CD4-positive, alpha-beta T cell treated with Interleukin-21 for 1 hour (primary cell): ENCODE measurements around the gene VWC2L.

ENCODE experiments used
- DNase-seq: peaks from one replicate; pipeline ENCODE4 v3.0.0-alpha.2; 2020

VWC2L gene

DNA sequence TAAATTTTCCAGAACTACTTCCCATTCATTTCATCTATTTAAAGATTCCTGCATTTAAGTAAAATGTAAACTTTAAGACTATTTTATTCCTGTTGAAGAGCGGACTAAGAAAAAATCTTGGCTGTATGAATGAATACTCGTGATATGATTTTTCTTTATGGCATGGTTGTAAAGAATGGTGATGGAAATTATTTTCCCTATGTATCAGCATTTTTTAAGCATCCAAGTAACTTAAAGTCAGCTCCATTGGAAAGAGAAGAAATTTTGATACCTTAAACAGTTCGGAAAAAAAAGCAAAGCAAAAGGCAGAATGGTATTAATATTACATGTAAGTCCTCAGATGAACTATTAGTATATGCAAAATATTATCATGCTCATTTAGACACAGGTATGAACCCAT lies 58.9 kb downstream of the VWC2L start:
- DNase-seq, result no peak

DNA sequence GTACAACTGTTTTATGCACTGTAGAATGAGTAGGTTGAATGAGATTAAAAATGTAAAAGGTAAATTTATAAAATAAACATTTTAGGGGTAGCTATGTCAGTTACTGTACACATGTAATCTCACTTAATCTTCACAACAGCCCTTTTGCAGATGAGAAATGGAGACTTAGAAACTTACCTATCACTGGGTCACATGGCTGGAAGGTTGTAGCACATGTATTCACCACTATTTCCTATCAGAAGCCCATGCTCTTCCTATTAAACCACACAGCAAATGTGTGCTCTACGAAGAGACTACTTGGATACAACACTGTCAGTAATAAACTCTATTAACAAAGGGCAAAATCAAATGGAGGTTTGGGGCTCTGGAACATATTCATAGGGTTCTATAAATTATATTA lies 60.5 kb downstream of the VWC2L start:
- no peak for DNase-seq

DNA sequence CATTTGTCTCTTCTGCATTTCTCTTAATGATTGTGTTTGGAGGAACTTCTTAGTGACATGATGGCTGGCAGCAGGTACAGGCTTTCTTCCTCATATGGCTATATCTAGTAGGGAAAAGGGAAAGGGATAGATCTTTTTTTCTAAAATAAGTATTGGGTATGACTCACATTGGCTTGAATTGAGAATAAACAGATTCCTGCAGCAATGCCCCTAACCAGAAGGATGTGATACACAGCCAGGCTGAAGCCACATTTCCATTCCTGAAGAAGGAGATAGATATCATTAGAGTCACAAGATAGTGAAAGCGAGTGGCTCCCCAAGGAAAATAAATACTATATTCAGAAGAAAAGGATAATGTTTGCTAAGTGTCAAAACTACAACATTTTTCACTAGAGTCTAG lies 61.1 kb downstream of the VWC2L start:
- no peak for DNase-seq

DNA sequence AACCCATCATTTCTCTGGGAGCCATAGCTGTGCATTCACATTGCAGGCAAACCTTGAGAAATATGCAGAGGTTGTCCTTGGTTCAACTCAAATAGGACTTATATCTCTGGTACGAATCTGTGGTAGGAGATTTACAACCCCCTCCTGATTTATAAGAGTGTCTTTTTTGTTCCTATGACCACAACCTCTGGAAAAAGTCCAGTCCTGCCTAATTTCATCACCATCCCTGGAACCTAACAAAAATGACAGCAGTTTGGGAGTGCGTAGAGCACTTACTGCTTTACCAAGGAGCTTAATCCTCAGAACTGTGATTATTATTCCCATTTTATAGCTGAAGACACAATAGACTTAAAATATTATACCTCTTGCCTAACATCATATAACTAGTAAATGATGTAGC lies 66.5 kb downstream of the VWC2L start:
- no peak for DNase-seq

DNA sequence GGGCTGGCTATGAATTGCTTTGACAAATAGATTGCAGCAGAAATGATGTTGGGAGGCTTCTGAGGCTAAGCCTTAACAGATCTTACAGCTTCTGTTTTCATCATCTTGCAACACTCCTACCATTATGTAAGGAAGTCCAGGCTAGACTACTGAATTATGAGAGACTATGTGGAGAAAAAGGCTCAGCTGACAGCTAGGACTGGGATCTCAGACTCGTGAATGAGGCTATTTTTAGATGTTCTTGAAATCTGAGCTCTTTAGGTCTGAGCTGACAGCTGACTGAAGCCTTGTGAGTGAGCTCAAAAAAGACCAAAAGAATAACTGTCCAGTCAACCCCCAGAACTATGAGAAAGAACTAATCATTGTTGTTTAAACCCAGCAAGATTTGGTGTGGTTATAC lies 70.3 kb downstream of the VWC2L start:
- DNase-seq, result no peak

DNA sequence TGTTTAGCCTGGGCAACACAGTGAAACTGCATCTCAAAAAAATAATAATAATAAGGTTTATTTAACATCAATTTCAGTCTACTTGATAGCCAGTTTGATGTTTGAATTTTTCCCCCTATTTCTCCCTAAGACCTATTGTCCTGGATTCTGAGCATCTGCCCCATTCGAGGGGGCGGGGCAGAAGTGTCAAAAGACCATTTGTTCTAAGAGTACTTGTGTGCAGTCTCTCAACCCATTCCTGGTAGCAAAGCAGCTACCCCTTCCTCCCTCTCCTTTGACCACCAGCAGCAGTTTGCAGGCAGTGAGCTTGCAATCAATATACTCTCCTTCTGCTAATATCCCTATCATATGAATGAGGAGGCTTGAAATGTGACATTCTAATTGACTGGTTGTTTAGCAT lies 71.9 kb downstream of the VWC2L start:
- DNase-seq, result no peak

DNA sequence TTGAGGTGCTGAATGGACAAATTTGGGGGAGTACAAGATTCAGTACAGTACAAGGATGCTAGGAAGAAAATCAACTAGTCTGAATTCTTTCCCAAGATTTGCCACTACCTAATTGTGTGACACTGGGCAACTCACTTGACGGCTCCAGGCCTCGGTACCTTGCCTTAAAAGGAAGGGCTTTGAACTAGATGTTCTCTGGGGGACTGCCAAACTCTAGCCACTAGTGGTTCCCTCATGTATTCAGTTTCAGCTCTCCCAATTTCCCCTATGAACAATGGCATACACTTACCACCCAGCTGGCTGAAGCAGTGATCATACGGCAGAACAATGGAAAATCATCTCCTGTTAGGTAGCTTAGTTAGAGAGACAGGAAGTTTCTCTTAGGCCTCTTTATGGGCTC lies 73.4 kb downstream of the VWC2L start:
- no peak for DNase-seq

DNA sequence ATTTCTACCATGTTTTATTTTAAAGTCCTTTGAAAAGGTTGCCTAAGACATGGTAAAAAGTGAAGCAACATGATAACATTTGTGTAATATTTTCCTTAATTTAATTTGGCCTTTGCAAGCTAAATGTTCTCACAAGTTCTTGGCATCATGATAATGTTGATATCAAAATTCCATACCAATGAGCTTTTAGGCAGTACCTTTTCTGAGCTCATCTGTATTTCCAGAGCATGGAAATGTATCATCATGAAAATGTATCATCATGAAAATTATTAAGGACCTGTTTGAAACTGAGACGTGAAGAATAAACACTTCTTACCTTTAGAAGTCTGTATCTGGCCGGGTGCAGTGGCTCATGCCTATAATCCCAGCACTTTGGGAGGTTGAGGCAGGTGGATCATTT lies 73.8 kb downstream of the VWC2L start:
- no peak for DNase-seq

DNA sequence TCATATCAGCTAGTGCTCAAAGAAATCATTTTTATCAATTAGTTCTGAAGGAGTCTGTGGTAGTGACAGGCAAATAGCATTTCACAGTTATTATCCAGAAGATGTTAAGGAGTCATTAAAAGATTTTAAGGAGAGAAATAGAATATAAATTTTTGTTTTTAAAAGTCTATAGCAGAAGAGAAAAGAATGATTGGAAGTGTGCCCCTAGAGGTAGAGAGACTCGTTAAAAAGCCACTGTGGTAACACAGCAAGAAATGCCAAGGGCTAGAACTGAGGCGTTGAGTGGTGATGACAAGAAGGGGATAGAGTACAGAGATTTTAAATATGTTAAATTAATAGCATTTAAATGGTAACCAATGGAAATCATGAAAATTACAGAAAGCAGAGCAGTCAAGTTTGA lies 78.3 kb downstream of the VWC2L start:
- DNase-seq, result no peak

DNA sequence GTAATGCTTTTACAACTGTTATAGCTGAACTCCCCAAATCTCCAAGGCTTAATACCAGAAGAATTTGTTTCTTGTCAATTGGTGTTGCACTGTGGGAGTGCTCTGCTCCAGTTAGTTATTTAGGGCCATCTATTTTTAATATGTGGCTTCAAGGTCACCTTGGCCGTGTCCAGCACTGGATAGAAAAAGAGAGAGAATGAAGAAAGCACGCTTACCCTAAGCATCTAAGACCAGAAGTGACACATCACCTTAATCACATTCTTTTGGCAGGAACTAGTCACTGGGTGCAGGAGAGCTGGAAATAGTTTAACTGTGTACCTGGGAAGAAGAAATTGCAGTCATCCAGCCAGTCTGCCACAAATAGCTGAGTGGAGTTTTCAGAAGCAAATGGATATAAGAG lies 78.8 kb downstream of the VWC2L start:
- no peak for DNase-seq

DNA sequence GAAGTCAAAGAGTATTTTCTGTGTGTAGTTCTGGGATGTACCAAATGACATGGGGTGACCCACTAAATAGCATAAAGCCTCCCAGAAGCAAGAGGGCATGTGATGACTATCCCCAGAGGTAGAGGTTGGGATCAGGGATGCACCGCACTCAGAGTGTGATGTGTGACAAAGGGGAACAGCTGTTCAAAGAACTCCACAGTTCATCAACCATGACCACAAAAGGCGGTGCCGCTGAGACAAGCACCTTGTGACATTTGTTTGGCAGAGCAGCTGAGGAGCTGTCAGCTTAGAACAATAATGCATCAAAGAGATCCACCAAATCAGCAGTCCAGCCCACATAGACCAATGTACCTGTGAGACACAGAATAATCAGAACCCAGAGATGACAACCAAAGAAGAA lies 81.3 kb downstream of the VWC2L start:
- no peak for DNase-seq

DNA sequence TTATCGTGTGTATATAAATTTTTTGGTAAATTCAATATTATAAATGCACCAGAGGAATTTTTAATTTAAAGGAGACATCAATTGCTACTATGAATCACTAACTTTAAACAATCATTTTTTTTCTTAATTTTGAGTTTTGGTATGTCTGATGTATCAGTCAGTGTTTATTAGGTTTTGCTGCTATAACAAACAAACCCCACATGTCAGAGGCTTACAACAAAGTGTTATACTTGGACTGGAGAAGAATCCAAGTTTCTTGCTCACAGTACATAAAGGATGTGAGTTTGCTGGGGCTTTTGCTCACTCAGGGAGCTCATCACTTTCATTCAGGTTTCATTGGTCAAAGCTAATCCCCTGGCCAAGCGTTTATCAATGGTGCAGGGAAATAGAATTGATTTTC lies 81.8 kb downstream of the VWC2L start:
- DNase-seq, result no peak

DNA sequence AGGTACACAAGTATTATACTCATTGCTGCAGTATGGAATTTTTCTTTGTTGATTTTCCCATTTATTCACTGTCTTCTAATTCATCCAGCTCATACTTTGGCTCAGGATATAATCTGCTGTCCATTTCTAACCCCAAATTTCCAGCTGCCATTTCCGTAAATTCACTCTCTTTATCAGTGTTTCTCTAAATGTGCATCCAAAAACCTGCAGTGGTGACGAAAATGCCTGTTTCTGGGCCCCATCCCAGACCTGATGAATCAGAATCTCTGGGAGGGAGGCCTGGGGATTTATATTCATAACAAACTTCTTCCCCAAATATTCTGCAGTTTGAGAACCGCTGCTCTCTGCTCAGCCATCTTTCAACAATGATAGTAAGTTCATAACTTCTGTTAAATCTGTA lies 86.6 kb downstream of the VWC2L start:
- DNase-seq, result no peak

DNA sequence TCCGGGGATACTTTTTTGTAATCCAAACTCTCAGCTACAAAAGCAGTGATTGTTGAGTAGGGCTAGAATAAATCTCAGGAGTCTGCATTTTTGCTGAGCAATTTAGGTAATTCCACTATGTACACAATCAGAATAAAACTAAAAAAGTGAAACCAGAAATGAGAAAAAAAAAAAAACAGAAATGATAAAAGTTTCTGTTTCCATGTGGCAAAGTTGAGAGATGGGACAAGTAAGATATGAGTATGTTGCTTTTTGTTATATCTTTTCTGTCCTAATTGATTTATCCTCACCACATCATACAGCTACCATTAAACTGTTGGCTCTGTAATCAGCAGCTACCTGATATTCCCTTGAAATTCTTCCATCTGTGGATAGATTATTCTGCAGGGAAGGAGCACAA lies 92.7 kb downstream of the VWC2L start:
- no peak for DNase-seq

DNA sequence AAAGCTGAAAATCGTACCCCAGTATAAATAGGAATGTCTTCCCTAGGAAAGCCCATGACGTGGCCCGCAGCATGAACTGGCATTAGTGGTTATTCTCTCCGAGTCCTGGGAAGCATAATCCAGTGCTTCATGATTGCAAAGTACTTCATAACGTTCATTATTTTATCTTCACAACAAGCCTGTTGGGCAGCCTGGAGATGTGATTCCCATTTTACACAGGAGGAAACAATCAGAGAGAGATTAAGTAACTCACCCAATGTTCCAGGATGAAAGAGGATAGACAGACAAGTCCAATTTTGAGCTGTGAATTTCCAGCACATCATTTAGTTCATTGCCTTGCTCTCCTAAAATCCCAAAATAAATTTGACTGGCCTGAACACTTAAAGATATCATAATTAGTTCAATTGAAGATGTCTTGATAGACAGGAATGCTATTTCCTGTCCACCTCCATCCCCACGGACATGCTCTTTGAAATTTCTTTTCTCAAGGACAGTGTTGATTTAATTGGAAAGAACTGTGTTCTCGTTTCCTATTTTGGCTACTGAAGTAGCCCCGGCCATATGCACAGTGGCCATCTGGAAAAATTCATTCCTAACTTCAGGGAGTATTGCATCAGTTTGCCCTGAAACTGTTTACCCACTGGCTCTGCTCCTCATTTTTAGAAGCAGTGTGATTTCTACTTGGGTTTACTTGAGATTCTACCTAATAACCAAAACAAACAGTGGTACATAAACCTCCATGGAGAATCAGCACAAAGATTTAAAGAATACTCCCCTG lies 93.9 kb downstream of the VWC2L start:
- DNase-seq, result no peak

DNA sequence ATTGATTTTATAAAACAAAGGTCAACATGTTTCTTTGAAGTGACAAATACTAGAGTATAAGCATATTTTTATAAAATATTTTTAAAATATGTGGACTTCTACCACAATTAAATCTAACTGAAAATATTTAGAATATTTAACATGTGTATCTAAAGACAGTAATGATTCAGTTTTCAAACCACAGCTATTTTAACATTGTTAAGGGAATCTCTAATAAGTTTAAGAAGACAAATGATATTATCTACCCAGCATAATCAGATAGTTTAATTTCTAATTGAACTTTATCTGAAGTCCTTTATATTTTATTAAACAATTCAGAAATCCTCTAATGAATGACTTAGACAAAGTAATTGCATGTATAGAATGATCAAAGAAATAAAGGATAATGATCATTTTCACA lies 96.2 kb downstream of the VWC2L start:
- DNase-seq, result no peak

DNA sequence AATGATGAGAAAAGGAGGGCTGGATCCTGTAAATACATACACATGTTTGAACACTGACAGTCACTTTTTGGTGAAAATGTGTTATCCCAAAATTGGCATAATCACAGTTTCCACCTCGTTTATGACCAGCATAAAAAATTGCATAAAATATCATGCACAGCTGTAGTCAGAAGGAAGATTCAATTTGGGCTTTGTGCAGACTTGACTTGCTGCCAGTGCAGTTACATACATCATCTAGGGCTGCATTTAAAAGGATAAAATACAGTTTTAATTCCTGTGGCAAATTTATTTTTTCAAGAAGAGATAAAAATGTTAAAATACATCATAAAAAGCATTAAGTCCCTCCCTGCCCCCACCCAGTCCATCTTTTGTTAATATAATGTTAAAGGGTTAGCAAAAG lies 103.8 kb downstream of the VWC2L start:
- no peak for DNase-seq

DNA sequence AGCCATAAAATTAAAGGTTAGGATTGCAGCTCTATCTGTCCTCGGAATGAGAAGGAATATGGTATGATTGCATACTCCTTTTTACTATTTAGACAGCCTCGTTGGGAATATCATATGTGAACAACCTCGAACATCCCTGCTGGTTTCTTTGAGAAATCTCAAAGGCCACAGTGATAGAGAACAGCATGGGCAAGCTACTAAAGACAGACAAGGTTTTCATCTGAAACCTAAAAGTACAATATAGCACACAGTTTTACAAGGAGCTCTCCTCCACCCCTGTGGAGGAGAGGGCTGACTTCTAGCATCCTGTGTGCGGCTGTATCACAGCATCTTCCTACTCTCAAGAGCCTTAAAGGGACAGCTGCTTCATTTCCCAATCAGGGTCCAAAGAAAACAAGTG lies 104.3 kb downstream of the VWC2L start:
- no peak for DNase-seq

DNA sequence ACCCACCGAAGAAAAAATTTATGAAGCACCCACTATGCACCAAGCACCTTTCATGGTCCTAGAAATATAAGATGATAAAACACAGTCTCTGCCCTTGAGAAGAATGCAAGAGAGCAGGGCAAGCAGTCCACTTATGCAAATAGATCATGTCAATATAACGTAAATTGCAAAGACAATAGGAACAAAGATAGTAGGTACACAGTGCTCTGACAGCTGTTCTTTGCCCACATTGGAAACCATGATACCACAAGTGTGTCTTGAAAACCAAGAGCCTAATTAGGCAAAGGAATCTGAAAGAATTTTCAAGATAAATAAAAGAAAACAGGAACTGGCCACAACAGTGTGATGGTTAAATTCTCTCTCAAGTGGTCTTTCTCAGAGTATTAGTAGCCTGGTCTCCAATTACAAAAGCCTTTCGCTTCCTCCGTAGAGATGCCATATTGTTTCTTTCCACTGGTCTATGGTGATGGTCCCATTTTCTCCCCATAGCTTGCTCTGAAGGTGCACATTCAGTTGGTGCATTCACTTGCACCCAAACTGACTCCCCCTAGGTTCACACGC lies 108.5 kb downstream of the VWC2L start:
- DNase-seq, result no peak

DNA sequence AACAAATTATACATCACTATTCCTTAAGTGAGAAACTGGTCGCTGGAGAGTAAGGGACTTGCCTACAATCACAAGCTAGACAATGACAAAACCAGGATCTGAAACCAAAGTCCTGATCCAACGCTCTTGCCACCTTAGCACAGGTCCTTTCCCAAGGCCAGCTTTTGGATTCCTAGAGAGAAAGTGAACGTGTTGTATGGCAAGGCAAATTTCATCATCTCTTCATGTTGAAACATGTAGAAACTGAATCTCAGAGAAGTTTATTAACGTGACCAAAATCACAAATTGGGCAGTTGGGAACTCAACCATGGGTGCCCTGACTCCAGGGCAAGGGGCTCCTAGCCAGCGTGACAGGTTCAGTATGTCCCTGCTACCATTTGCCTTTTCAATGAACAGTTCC lies 118.2 kb downstream of the VWC2L start:
- no peak for DNase-seq

DNA sequence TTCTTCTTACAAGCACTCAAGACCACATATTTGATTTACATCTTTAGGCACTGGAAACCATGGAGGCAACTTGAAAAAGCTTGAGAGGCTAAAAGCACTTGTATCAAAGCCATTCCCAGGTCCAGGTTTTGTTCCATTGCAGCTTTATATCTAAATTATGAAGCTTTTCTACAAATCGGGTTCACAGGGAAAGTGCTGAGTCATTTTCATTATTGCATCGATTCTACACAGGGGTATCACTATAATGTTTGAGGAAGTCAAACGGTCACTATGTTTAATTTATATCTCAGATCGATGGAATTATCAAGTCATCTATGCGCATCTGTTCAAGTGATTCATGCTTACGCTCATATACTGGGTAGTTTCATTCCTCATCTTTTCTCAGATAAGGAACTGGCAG lies 118.7 kb downstream of the VWC2L start:
- no peak for DNase-seq

DNA sequence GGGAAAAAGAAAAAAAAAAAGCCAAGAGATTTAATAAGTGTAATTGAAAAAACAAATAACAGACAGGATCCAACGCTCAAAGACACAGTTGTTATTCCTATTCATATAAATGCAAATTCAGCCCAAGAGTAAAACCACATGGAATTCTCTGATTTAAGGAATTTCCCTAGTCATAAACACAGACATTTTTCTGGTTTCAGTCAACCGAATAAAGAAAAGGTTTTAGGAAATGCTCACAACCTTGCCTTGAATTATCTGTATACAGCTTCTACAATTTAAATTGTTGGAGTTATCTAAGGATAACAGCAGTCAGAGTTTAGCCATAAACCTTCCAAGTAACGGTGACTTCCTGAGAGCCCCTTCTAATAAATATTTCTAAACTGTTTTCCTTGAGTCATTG lies 122.7 kb downstream of the VWC2L start:
- no peak for DNase-seq

DNA sequence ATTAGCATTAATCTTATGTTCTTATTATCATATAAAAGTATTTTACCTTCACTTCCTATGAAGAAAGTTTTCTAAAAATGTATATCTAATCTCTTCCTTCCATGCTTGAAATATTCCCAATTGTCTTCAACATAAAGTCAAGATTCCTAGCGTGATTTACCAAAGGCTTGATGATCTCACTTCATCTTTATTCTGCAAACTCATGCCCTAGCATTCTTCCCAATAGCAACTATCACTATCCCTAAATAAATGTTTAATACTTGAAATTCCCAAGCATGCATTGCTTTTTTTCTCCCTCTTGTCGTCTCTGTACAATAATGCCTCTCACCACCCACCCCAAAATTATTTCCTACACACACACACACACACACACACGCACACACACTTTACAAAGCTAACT lies 125.8 kb downstream of the VWC2L start:
- no peak for DNase-seq

DNA sequence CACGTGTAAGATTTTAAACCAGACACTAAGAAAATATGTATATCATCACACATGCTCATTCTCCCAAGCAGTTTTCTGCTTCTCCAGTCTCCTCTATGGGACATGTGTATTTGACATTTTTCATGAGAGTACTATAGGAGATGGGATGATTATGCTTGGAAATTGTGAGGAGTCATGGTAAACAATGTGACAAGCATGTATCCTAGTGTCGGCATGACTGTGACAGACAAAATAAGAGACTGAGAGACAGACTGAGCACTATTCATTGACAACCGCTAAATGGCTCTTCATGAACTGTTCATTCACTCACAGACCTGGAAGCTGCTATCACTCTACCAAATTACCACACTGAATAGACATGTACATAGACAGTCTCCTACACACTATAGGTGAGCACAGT lies 127.1 kb downstream of the VWC2L start:
- DNase-seq, result no peak

DNA sequence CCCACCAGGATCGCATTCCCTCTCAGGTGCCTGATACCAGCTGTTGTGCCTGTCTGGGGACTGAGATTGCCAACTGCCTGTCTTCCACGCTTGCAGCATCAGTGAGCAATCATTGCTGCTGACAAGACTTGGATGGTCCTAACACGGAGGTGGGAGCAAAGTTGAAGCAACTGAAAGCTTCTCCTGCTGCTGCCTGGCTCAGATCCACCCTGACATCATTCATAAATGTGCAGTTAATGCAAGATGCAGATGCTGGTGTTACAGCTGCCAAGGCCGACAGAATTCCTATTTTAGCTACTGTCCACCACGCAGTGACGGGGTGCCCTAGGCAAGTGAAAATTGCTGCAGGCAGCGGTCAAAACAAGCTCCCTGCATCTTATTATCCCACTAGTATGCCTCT lies 131.4 kb downstream of the VWC2L start:
- no peak for DNase-seq
